ENCODE results near the gene MRPL49. TPM values are rescaled to one million over a fixed set of nuclear protein-coding genes. Genes with fewer than 3 reads are reported as not detected.
A peak's percentile ranks its signal among the peaks of the same experiment; 100 is the strongest.

Gene MRPL49
- total RNA-seq, 4 donors from 2014 or later, result 48.8 to 55.9 (median 54.2) TPM

DNA sequence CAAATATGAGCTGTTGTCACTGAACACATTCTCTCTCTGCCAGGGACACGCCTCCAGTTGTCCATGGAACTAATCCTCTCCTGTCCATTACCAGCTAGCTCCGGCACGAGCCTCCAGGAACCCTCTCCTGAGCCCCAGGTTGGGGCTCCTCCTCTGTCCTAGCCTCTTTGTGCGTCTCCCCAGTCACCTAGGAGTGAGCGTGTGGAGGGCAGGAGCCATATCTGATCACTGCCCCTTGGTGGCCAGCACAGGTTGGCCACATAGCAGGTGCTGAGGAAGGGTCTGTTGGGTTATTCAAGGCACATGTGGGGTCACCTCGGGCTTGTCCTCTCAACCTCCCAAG lies 9.7 kb downstream of the MRPL49 start:
- Histone ChIP-seq H3K27ac (no peak overlapping the region), H3K36me3 (peaks cover 0 to 62% (median 46%) of the 10 kb centered on the region in 3 donors), H3K4me3 (no peak overlapping the region), H3K4me1 (peaks cover 0 to 41% (median 20%) of the 10 kb centered on the region in 4 donors), H3K27me3 (no peaks in the 10 kb centered on the region), H3K9me3 (no peaks in the 10 kb centered on the region)
- no peak for DNase-seq (ENCODE audit: low spot score in 2 of 2)
- TF ChIP-seq, protein P1, sequence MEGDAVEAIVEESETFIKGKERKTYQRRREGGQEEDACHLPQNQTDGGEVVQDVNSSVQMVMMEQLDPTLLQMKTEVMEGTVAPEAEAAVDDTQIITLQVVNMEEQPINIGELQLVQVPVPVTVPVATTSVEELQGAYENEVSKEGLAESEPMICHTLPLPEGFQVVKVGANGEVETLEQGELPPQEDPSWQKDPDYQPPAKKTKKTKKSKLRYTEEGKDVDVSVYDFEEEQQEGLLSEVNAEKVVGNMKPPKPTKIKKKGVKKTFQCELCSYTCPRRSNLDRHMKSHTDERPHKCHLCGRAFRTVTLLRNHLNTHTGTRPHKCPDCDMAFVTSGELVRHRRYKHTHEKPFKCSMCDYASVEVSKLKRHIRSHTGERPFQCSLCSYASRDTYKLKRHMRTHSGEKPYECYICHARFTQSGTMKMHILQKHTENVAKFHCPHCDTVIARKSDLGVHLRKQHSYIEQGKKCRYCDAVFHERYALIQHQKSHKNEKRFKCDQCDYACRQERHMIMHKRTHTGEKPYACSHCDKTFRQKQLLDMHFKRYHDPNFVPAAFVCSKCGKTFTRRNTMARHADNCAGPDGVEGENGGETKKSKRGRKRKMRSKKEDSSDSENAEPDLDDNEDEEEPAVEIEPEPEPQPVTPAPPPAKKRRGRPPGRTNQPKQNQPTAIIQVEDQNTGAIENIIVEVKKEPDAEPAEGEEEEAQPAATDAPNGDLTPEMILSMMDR (IDR thresholded peaks at IDR 0.05), result no peak
- TF ChIP-seq POLR2A (IDR thresholded peaks at IDR 0.05), result no peak
- no peak for TF ChIP-seq EP300 (IDR thresholded peaks at IDR 0.05)
- WGBS, 2 donors, result 76 to 86% methylated on average over 5 to 6 of the region's 6 CpGs

DNA sequence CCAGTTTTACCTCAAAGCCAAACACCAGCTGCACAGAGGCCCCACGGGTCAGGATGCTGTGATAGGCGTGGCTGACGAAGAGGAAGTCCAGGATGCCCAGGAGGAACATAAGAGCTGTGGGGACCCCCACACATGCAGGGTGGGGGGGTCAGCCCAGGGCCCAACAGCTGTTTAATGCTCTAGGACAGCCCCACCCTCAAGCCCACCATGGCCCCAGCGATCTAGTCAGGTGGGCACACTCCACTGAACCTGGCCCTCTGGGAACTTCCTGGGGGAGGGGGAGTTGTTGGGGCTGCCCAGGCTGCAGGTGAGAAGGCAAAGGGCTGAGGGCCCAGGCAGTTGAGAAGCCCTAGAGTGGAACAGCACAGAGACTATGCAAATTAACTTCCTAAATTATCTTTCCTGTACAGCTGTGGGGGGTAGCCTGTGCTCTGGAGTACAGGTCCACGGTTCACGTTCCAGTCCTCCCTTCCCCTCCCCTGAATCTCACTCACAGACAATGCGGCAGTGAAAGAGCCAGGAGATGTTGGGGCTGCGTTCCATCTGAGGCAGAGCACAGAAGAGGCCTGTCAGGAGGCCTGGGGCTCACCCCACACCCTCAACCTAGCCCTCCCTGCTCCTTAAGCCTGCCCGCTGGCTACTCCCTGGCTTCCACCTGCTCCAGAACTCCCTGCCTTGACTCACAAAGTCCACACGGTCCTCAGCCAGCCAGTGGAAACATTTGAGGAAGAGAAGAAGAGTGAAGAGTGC lies 10.3 kb downstream of the MRPL49 start:
- no peak for DNase-seq (ENCODE audit: low spot score in 2 of 2)
- Histone ChIP-seq H3K36me3 (peaks cover 0 to 56% (median 41%) of the 10 kb centered on the region in 3 donors), H3K4me3 (peak overlapping the region in 2 of 4 donors; percentile 69 to 85), H3K9me3 (no peaks in the 10 kb centered on the region), H3K27me3 (no peaks in the 10 kb centered on the region), H3K4me1 (peaks cover 0 to 41% (median 20%) of the 10 kb centered on the region in 4 donors), H3K27ac (peak overlapping the region in 3 of 4 donors; percentile 42 to 99 (median 95))
- TF ChIP-seq EP300 (IDR thresholded peaks at IDR 0.05) (no peak), POLR2A (IDR thresholded peaks at IDR 0.05) (no peak)
- TF ChIP-seq, protein P1 (IDR thresholded peaks at IDR 0.05), result no peak
- 57 to 62% methylated on average over 9 to 10 of the region's 10 CpGs for WGBS, 2 donors

DNA sequence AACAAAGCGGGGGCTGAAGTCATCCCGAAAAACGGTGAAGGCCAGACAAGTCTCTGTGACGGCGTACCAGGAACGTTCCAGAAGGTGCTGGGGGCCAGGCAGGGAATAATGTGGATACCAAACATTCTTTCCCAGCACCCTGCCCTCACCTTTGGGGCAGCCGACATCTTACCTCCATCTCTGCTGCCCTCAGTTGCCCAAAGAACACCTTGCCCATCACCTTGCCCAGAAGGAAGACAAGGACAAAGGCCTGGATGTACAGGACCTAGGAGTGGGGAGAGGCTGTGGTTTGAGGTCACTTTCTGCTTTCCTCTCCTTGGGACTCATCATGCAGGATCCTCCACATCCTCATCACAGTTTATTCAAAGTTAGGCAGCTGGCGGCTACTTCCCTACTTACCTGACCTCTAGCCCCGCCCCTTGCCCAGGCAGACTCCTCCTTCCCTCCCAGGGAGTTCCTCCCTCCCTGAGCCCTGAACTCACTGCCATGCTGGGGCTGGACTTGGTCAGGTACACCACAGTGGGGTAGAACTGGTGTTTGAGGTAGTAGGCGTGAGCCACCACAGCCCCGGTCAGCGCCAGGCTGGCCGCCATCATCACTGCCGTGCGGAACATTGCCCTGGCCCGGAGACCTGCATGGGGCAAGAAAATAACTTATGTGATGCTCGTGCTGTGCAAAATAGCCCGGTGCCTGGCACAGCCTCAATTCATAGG lies 11.0 kb downstream of the MRPL49 start:
- no peak for TF ChIP-seq POLR2A (IDR thresholded peaks at IDR 0.05)
- TF ChIP-seq, protein P1 (IDR thresholded peaks at IDR 0.05), result no peak
- Histone ChIP-seq H3K4me1 (peaks cover 0 to 41% (median 20%) of the 10 kb centered on the region in 4 donors), H3K36me3 (peaks cover 0 to 49% (median 35%) of the 10 kb centered on the region in 3 donors), H3K4me3 (peak overlapping the region; percentile 69 to 94 (median 89)), H3K27ac (peak overlapping the region; percentile 29 to 99 (median 95)), H3K27me3 (no peaks in the 10 kb centered on the region), H3K9me3 (no peaks in the 10 kb centered on the region)
- whole genome bisulfite sequencing, 2 donors, result 38% methylated on average over 18 of the region's 18 CpGs
- no peak for DNase-seq (ENCODE audit: low spot score in 2 of 2)

DNA sequence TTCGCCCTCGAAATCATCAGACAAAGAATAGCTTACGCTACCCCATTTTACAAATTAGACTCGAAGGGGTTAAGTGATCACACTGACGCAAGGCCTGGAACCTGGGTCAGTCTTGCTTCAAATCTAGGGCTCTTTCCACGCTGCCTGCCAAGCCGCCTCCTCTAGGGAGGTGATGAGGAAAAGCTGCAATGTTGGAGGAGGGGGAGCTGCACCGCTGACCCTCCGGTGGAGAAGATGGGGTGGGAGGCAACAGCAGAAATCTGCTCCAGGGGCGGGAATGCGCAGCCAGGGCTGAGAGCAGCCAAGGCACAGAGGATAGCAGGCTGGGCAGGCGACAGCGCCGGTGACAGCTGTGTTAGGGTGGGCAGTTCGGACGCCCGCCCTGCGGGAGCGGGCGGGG lies 11.6 kb downstream of the MRPL49 start:
- peak overlapping the region; percentile 95 to 99 (median 96) for H3K27ac ChIP-seq
- no peak for TF ChIP-seq EP300 (IDR thresholded peaks at IDR 0.05)
- no peak for TF ChIP-seq POLR2A (IDR thresholded peaks at IDR 0.05)
- TF ChIP-seq, protein P1 (IDR thresholded peaks at IDR 0.05), result no peak
- no peaks in the 10 kb centered on the region for H3K9me3 ChIP-seq
- H3K27me3 ChIP-seq, result no peaks in the 10 kb centered on the region
- peak overlapping the region; percentile 69 to 94 (median 89) for H3K4me3 ChIP-seq
- H3K36me3 ChIP-seq, result peaks cover 0 to 43% (median 32%) of the 10 kb centered on the region in 3 donors
- peaks cover 0 to 41% (median 20%) of the 10 kb centered on the region in 4 donors for H3K4me1 ChIP-seq
- peak in 1 of 2 donors; percentile 53 for DNase-seq (ENCODE audit: low spot score in 2 of 2)
- 1 to 2% methylated on average over 18 to 20 of the region's 20 CpGs for WGBS, 2 donors
